GM19351 (cell line): ENCODE data around the gene RBM43.
"Not testable (repeated sequence)": the region's sequence is repeated elsewhere in the genome, so short reads cannot be mapped to it uniquely, and the experiment has no call there.

Experiments
- ATAC-seq: cut with Tn5 transposase; IDR thresholded peaks from one replicate; pipeline ENCODE4 v1.9.1; 2021; ENCODE audit warnings: mild to moderate bottlenecking, moderate library complexity; ENCODE audit not compliant: unreplicated experiment

RBM43 gene

DNA sequence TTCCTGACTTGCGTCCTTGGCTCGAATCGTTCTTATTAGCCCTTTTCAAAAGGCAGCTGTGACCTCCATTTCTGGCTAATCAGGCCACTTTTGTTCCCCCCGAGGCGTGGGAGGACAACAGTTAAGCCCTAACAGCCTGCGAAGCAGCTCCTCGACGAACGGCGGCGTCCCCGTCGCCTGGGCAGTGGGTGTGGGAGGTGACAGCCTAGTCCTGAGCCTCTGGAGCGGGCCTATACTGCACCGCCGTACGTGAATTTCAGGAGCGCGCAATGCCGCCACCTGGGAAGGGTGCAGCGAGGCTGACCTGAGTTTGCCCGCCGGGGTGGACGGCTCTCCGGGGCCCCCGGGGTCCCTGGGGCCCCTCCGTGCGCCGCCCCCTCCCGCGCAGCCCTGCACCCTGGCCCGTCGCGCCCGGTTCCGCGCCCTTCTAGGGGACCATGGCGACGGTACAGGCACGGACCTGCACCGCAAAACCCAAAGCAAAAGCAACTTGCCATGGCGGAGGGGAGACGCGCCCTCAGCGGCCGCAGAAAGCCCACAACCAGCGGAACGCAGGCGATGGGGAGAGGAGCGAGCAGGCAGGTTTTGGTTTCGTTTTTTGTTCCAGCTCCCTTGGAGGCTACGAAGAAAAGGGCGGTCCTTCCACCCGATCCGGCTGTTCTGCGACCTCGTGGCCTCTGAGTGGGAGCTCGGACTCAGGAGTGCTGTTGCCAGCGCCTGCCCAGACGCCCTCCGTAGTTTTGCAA lies at the start of gene RBM43:
Gene RBM43 (minus strand): TSS at position 633 of the 746 bp plus-strand sequence. CDS start 136 bp downstream, at position 497.
- peak; percentile 89 for ATAC-seq

- not testable (repeated sequence) for ATAC-seq
Observed at GRCh38 chr2:151310313-151310712, 48.6 kb upstream of the RBM43 start.

- no peak for ATAC-seq
Observed at GRCh38 chr2:151306621-151307020, 45.0 kb upstream of the RBM43 start.

DNA sequence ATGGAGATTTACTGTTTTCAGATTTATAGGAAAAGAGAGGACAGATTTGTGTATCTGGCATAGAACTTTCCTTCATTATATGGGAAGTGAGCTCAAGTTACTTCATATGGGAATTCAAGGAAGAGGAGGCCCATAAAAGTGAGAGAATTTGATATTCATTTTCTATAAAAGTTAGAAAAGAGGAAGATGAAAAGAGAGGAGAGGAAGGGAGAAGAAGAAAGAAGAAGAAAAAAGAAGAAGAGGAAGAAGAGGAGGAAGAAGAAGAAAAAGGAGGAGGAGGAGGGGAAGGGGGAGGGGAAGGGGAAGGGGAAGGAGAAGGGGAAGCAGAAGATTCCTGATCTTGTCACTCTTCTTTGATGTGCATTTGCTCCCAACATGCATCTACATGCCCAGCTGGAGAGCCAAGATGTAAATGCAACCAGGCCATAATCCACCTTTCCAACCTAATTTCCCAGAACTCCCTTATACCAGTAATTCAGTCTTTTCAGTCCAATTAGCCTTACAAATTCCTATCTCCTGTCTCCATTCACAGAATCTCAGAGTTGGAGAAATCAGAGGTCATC lies 43.5 kb upstream of the RBM43 start:
- no peak for ATAC-seq

DNA sequence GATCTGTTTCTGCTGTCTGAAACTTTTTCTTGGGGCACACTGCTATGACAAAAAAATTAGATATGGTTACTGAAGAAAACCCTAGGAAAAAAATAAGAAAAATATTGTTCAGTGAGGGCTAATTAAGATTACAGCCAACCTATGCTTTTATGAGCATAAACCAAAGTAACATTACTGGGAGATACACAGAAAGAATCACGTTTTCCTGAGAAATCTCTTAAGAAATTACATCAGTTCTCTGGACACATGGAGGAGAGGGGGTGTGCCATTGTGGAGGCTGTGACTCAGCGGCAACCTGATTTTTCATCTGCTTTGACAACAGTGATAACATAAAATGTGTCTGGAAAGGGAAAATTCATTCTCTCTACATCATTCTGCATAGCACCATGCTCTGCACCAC lies 41.2 kb upstream of the RBM43 start:
- no peak for ATAC-seq

DNA sequence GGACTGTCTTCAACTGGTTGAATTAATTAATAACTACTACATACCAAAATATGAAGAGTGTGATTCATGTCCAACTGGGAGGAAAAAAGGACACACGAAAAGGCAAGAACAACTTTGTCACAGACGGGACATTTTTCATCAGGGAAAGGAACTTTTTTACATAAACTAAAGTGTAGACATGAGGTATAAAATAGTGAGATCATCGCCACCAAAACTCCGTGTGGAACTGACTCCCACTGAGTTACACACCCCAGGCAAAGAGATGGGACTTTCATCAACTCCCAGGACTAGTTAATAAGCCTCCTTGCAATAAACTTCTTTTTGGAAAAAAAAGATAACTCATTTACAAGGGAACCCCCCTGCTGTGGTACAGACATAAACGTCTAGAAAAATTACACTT lies 40.7 kb upstream of the RBM43 start:
- no peak for ATAC-seq

GRCh38 chr2:151299920-151300539 lies 38.4 kb upstream of the RBM43 start:
- ATAC-seq: no peak

GRCh38 chr2:151297882-151298281 lies 36.2 kb upstream of the RBM43 start:
- ATAC-seq: peak; percentile 94

DNA sequence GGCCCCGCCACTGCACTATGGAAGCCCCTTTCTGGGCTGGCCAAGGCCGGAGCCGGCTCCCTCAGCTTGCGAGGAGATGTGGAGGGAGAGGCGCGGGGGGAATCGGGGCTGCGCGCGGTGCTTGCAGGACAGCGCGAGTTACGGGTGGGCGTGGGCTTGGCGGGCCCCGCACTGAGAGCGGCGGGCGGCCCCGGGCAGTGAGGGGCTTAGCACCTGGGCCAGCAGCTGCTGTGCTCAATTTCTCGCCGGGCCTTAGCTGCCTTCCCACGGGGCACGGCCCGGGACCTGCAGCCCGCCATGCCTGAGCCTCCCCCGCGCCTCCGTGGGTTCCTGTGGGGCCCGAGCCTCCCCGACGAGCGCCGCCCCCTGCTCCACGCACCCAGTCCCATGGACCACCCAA lies 34.3 kb upstream of the RBM43 start:
- ATAC-seq: not testable (repeated sequence)

GRCh38 chr2:151292546-151292945 lies 30.9 kb upstream of the RBM43 start:
- ATAC-seq: no peak

DNA sequence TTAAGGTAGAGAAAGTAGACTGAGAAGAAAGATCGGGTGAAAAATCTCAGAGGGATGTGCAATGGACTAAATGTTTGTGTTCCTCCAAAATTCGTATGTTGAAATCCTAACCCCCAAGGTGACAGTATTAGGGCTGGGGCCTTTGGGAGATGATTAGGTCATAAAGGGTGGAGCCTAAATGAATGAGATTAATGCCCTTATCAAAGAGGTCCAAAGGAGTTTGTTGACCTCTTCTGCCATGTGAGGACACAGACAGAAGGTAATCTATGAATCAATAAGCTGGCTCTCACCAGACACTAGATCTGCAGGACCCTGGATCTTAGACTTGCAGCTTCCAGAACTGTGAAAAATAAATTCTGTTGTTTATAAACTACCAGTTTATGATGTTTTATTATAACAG lies 30.5 kb upstream of the RBM43 start:
- ATAC-seq: no peak

- ATAC-seq: no peak
Observed at GRCh38 chr2:151291224-151291623, 29.6 kb upstream of the RBM43 start.

DNA sequence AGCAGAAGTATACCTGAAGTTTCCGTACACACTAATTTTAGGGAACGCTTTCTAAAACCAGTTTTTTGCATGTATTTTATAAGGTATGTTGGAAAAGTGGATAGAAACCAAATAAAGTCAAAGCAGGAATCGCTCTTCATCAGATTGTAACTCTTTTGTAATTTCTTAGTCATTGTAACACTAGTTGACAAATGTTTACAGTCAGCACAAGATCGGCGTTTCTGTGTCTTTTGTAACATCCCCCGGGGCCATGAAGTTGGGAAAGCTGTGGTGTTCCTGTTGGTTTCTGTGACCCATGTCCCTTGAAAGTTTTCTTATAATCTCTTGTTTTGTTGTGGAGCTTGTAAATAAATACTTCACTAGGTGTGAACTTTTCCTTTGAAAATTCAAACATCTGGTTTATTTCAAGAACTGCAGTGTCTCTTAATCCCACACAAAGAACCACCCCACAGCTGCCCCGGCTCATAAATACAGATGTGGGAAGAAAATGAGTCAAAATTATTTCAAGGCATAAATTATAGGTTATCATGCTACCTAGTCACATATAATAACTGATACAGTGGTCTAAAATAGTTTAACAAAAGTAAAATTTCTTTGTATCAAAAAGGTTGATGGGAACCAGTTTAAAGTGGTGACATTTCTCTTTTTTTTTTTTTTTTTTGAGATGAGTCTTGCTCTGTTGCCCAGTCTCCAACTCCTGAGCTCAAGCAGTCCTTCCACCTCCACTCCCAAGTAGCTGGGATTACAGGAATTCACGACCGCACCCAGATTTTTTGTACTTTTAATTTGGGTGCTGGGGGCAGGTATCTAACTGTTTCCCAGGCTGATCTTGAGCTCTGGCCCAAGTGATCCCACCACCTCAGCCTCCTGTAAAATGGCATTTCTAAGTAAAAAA lies 28.6 kb upstream of the RBM43 start:
- ATAC-seq: peak; percentile 17

- ATAC-seq: no peak
Observed at GRCh38 chr2:151287513-151288250, 26.0 kb upstream of the RBM43 start.

DNA sequence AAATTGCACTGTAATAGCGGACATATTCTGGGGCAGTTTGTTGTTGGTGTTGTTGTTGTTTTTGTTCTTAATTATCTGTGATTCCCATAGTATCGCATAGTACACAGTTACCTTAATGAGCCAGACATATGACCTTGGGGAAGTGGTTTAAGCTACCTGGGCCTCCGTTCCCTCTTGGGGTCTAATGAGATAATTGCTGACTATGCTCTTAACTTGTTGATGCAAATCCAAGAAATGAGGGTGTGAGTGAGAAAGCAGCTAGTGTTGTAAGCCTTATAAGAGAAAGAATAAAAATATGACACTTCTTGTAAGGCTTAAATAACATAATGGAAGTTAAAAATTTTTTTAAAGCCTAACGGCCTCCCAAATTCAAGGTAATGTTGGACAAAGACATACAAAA lies 20.7 kb upstream of the RBM43 start:
- no peak for ATAC-seq

- ATAC-seq: no peak
Observed at GRCh38 chr2:151280271-151280670, 18.6 kb upstream of the RBM43 start.

DNA sequence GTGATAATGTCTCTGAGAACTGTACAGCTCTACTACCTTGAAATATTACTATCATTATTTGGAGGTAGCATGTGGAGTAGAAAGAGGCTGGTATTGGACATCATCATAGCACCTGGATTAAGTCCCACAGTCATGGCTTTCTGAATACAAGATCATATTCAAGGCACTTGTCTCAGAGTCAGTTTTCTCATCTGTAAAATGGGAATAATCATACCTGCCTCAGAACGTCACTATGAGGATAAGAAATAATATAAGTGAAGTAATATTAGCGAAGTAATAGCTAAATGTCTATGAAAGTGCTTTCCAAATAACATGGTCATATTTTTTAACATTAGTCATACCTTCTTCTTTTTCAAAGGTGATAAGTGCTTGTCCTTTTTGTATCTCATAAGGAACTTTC lies 16.8 kb upstream of the RBM43 start:
- no peak for ATAC-seq

DNA sequence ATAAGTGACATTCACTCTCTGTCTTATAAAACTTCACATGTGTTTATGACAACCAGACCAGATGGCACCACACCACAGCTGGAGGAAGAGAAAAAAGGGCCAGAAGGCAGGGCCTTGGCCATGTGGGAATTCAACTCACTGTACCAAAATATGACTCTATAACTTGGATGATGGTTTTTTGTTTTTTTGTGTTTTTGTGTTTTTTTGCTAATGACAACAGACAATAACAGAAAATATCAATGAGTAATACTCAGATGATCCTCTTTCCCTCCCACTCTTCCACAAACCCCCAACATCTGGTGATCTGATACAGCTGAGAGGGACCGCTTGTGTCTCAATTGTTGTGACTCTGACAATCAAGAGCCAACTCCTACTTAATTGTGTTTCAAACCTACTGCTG lies 15.4 kb upstream of the RBM43 start:
- ATAC-seq: no peak

GRCh38 chr2:151275291-151275690 lies 13.6 kb upstream of the RBM43 start:
- no peak for ATAC-seq

DNA sequence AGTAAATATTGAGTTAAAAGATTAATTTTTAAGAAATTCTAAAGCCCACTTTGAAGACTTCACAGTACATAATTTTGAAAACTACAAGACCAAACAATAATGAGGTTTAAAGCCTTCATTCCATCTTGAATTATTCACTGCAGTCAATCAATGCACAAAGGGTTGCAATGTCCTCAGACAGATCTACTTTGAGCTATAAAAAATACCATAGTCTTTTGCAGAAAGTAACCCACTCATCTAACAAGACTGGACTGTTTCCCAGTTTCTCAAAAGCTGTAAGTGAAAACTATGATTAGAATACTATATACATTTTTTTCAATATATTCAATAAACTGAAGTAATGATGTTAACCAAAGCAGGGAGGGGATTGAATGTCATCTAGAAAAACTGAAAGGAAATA lies 10.2 kb upstream of the RBM43 start:
- ATAC-seq: no peak
